ENCODE measurements around the gene ZNF296. TPM values are rescaled to one million over a fixed set of nuclear protein-coding genes. Genes with fewer than 3 reads are reported as not detected.

Gene ZNF296
- total RNA-seq, 1 experiment from 2014 or later: 9.2 TPM

GRCh38 chr19:45087531-45087930 is 11.3 kb upstream of the ZNF296 start:
- intact Hi-C loops (cut with micrococcal nuclease): no loop called here

More at GRCh38 chr19:45087531-45087930, 11.3 kb upstream of the ZNF296 start:
- Histone ChIP-seq H3K27me3 (ENCODE audit: insufficient read depth, low read length) (no peaks in the 10 kb centered on the region), H3K9me2 (ENCODE audit: insufficient read depth) (no peaks in the 10 kb centered on the region), H3K9me3 (ENCODE audit: control insufficient read depth in 1 of 2, insufficient read depth in 1 of 2, low read depth in 1 of 2, low read length in 2 of 2) (no peaks in the 10 kb centered on the region), H3K36me3 (ENCODE audit: control insufficient read depth in 1 of 2, insufficient read depth in 2 of 2, low read length in 2 of 2) (peaks cover 2 to 22% of the 10 kb centered on the region in 2 experiments; a peak in 2 of 4 replicates), H2AFZ (ENCODE audit: low read depth, low read length, poor library complexity, severe bottlenecking) (no peak overlapping the region), H3K27ac (ENCODE audit: low read depth, low read length) (no peak overlapping the region; the same call in 1 of the 2 replicates), H3K4me1 (ENCODE audit: control insufficient read depth in 1 of 2, insufficient read depth in 2 of 2, low read length in 2 of 2) (peaks cover 4 to 26% of the 10 kb centered on the region in 2 experiments; a peak in 3 of 4 replicates), H3K79me2 (ENCODE audit: insufficient read depth, low read length) (peaks cover 56% of the 10 kb centered on the region), H4K20me1 (ENCODE audit: insufficient read depth) (no peaks in the 10 kb centered on the region), H3K9ac (ENCODE audit: low read length) (no peak overlapping the region), H3K4me3 (replicated peaks in 1 of 2; ENCODE audit: low read depth in 1 of 2, low read length in 2 of 2) (no peak overlapping the region), H3K4me2 (ENCODE audit: low read length) (no peak overlapping the region)
- TF ChIP-seq POLR2A (IDR thresholded peaks at IDR 0.05; ENCODE audit: borderline replicate concordance, extremely low read depth, insufficient read depth, insufficient read length): no peak
- TF ChIP-seq FOSL1 (IDR thresholded peaks at IDR 0.05; ENCODE audit: low read depth): no peak
- no peak for TF ChIP-seq CEBPB (IDR thresholded peaks at IDR 0.05; ENCODE audit: low read depth)
- TF ChIP-seq YY1 (IDR thresholded peaks at IDR 0.05; ENCODE audit: extremely low read depth, insufficient replicate concordance, low read depth, low read length): no peak
- TF ChIP-seq ZNF274 (IDR thresholded peaks at IDR 0.05; ENCODE audit: low read depth, low read length): no peak
- no peak for TF ChIP-seq SRF (IDR thresholded peaks at IDR 0.05; ENCODE audit: low read depth)
- TF ChIP-seq JUND (IDR thresholded peaks at IDR 0.05): no peak
- TF ChIP-seq ELF1 (IDR thresholded peaks at IDR 0.05; ENCODE audit: borderline replicate concordance, low read depth): no peak
- no peak for TF ChIP-seq CTCF (IDR thresholded peaks at IDR 0.05 in 2 of 3, conservative IDR thresholded peaks at IDR 0.05 in 1 of 3; ENCODE audit: borderline replicate concordance in 1 of 3, insufficient read depth in 1 of 3, low read depth in 2 of 3, low read length in 2 of 3)
- TF ChIP-seq SIN3A (IDR thresholded peaks at IDR 0.05; ENCODE audit: low read depth): no peak
- TF ChIP-seq CBX3 (IDR thresholded peaks at IDR 0.05; ENCODE audit: low read depth): no peak
- TF ChIP-seq ZBTB33 (IDR thresholded peaks at IDR 0.05; ENCODE audit: extremely low read depth, insufficient replicate concordance, low read length): no peak
- no TSS peak for BruUV-seq (replicated peaks)
- ChIA-PET POLR2A (no interaction called here), RAD21 (ENCODE audit: low non-redundant PET in 1 of 2, low total read pairs in 2 of 2, uncharacterized antibody in 2 of 2, unreplicated experiment in 2 of 2) (interaction anchor here in 1 of 2 experiments (0.6 kb wide), 1 partner anchor 398 kb away, joined by 3 read pairs; no protein-coding TSS in a partner anchor), CTCF (no interaction called here)
- ATAC-seq: no peak
- DNase-seq (ENCODE audit: low read depth, low spot score): no peak

All from HCT116 (cell line).